Mammary epithelial cell (primary cell): ENCODE results near the gene PARP12.

Source experiments
- CTCF ChIP-seq, 2 donors: IDR thresholded peaks in 1 of 2; conservative IDR thresholded peaks in 1 of 2; 2 replicates each; pipeline ENCODE4 v1.5.1; 2011 to 2012; ENCODE audit warnings: inconsistent platforms in 2 of 2, low read length in 2 of 2, mild to moderate bottlenecking in 2 of 2, control low read depth in 1 of 2, low read depth in 1 of 2; ENCODE audit not compliant: insufficient read depth in 1 of 2; ENCODE audit errors: extremely low read depth in 1 of 2
- EZH2 ChIP-seq: IDR thresholded peaks from 2 replicates; pipeline ENCODE4 v1.6.1; 2012; ENCODE audit warnings: low read length, inconsistent platforms, borderline replicate concordance

- TF ChIP-seq CTCF (conservative IDR thresholded peaks at IDR 0.05 in 1 of 2, IDR thresholded peaks at IDR 0.05 in 1 of 2; ENCODE audit: extremely low read depth in 1 of 2, insufficient read depth in 1 of 2, low read depth in 1 of 2, low read length in 2 of 2) = no peak
- no peak for TF ChIP-seq EZH2
These were observed 4.3 kb upstream of the PARP12 start for GRCh38 chr7:140067052-140067451.
